ENCODE data around the gene RLN3.

- TF ChIP-seq CTCF (optimal IDR thresholded peaks at IDR 0.05 in 1 of 3, IDR thresholded peaks at IDR 0.05 in 1 of 3, conservative IDR thresholded peaks at IDR 0.05 in 1 of 3; ENCODE audit: extremely low read depth in 1 of 3, insufficient read depth in 2 of 3, low read length in 3 of 3) (no peak), EZH2 (IDR thresholded peaks at IDR 0.05; ENCODE audit: low read length) (no peak)
Observed at GRCh38 chr19:14015524-14016035, 12.4 kb upstream of the RLN3 start.

Measured in keratinocyte (primary cell).